Fibroblast of skin of right biceps (primary cell): ENCODE measurements around the gene SAMHD1.
"Not testable (repeated sequence)": the region's sequence is repeated elsewhere in the genome, so short reads cannot be mapped to it uniquely, and the experiment has no call there.

Experiments
- DNase-seq: peaks from one replicate; pipeline ENCODE4 v3.0.0-alpha.2; 2013

Gene SAMHD1

GRCh38 chr20:36951198-36951978 is at the start of gene SAMHD1:
Gene SAMHD1 (minus strand): TSS chr20:36951708. CDS start chr20:36951643, 65 bp downstream.
- DNase-seq: peak; percentile 96

GRCh38 chr20:37000171-37000570 is 48.7 kb upstream of the SAMHD1 start:
- not testable (repeated sequence) for DNase-seq

GRCh38 chr20:36998652-36999051 is 47.1 kb upstream of the SAMHD1 start:
- DNase-seq: no peak

DNA sequence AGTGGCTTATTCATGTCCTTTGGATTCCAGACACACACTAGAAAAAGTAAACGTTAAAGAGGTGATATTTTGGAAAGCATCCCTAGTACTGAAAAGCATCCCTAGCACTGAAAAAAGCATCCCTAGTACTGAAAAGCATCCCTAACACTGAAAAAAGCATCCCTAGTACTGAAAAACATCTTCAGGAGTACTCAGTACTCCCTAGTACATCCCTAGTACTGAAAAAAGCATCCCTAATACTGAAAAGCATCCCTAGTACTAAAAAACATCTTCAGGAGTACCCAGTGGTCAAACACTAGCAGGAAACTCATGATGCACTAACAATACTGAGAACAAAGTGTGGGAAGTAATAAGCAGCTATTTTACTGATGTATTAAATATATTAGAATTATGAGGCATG is 45.6 kb upstream of the SAMHD1 start:
- no peak for DNase-seq

DNA sequence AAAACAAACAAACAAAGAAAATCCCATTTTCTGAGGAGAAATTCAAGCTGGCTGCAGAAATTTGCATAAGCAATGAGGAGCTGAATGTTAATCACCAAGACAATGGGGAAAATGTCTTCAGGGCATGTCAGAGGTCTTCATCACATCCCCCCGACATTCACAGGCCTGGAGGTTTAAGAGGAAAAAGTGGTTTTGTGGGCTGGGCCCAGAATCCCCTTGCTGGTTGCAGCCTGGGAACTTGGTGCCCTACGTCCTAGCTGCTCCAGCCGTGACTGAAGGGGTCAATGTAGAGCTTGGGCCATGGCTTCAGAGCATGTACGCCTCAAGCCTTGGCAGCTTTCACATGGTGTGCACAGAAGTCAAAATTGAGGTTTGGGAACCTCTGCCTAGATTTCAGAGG is 42.7 kb upstream of the SAMHD1 start:
- not testable (repeated sequence) for DNase-seq

DNA sequence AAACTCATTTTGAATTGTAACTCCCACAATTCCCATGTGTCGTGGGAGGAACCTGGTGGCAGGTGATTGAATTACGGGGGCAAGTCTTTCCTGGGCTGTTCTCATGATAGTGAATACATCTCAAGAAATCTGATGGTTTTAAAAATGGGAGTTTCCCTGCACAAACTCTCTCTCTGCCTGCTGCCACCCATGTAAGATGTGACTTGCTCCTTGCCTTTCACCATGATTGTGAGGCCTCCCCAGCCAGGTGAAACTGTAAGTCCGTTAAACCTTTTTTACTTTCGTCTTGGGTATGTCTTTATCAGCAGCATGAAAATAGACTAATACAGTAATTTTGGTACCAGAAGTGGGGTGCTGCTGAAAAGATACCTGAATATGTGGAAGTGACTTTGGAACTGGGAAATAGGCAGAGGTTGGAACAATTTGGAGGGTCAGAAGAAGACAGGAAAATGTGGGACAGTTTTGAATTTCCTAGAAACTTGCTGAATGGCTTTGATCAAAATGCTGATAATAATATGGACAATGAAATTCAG is 41.4 kb upstream of the SAMHD1 start:
- DNase-seq: no peak

- no peak for DNase-seq
Measured at GRCh38 chr20:36991703-36992102, 40.2 kb upstream of the SAMHD1 start.

DNA sequence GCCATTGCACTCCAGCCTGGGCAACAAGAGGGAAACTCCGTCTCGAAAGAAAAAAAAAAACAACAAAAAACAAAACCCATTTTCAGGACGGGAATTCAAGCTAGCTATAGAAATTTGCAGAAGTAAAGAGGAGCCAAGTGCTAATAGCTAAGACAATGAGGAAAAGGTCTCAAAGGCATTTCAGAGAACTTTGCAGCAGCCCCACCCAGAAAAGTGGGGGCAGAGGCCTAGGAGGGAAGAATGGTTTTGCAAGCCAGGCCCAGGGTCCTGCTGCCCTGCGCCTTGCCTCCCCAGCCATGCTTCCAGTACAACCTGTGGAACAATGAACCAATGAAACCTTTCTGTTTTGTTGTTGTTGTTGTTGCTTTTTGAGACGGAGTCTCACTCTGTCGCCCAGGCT is 38.3 kb upstream of the SAMHD1 start:
- no peak for DNase-seq

DNA sequence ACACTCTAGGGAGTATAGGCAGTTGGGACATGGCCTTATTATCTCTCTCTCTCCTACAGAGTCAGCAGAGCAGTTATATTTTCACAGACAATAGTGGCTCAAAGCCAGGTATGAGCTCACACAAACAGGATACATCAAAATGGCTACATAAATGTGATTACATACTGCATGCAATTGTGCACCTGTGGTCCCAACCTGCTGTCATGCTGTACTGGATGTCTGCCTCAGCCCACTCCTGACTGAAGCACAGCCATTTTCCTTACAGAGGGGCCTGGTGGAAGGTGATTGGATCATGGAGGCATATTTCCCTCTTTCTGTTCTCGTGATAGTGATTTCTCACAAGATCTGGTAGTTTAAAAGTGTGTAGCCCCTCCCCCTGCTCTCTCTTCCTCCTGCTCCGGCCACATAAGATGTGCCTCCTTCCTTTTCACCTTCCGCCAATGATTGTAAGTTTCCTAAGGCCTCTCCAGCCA is 37.0 kb upstream of the SAMHD1 start:
- DNase-seq: peak; percentile 8

DNA sequence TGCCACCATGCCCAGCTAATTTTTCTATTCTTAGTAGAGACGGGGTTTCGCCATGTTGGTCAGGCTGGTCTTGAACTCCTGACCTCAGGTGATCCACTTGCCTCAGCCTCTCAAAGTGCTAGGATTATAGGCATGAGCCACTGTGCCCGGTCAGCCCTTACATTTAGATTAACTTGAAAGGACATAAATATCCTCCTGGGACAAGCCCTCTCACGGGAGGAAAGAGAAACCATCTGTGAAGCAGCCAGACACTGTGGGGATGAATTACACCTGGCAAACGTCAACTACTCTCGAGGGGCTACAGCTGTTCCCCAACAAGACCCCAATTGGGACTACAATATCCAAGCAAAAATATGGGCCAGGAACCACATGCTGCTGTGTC is 32.7 kb upstream of the SAMHD1 start:
- DNase-seq: no peak

DNA sequence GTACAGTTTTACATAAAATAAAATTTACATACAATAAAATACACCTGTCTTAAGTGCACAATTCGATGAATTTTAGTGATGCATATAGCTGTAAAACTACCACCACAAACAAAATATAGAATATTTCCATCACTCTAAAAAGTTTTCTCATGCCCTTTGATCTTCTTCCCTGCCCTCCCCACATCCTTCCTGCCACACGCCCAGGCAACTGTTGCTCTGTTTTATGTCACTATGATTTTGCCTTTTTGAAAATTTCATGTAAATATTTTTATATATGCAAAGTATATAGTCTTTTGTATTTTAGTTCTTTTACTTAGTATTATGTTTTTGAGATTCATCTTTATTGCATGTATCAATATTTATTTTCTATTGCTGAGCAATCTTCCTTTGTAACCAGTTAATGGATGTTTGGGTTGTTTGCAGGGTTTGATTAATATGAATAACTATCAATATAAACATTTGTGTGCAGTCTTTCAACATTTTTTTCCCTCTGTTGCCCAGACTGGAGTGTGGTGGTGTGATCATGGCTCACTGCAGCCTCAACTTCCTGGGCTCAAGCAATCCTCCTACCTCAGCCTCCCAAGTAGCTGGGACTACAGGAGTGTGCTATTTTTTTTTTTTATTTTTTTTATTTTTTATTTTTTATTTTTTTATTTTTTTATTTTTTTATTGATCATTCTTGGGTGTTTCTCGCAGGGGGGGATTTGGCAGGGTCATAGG is 23.8 kb upstream of the SAMHD1 start:
- DNase-seq: no peak

GRCh38 chr20:36974660-36975059 is 23.2 kb upstream of the SAMHD1 start:
- DNase-seq: no peak

DNA sequence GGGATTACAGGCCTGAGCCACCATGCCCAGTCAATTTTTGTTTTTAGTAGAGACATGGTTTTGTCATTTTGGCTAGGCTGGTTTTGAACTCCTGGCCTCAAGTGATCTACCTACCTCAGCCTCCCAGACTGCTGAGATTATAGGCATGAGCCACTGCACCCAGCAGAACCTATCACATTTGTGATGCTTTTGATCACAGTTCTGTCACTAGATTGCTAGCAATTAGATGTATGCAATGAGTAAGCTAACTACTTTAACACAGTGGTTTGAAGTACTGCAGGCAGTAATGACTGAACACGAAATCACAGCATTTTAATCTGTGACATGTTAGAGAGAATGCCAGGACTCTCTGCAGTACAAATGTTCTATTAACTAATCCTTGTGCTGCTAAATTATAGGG is 19.6 kb upstream of the SAMHD1 start:
- no peak for DNase-seq

GRCh38 chr20:36969478-36970186 is 18.1 kb upstream of the SAMHD1 start:
- no peak for DNase-seq

DNA sequence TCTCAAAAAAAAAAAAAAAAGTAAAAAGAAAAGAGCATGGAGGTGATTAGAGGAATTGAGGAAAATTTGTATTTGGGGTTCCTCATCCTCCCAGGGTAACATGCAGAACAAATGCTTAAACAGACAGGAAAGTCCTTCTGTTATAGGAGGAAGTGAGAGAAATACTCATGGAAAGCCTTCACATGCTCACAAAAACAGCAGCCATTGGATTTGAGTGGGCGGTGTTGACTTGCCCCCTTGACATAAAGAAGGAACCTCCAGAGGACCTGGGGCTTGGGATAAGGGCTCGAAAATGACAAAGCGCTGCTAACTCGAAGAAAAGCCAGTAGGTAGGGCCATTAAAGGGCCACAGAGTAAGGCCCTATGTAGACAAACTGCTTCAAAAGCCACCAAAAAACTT is 17.5 kb upstream of the SAMHD1 start:
- DNase-seq: no peak

DNA sequence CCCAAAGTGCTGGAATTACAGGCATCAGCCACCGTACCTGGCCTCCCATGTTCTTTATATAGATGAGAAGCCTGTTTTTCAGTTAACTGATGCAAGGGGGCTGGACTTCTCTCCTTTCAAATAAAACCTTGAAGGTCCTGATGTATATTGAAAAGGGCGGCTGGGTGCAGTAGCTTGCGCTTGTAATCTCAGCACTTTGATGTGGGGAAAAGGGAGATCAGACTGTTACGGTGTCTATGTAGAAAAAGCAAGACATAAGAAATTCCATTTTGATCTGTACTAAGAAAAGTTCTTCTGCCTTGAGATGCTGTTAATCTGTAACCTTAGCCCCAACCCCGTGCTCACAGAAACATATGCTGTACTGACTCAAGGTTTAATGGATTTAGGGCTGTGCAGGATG is 16.1 kb upstream of the SAMHD1 start:
- no peak for DNase-seq

GRCh38 chr20:36966965-36967364 is 15.5 kb upstream of the SAMHD1 start:
- not testable (repeated sequence) for DNase-seq

- not testable (repeated sequence) for DNase-seq
Measured at GRCh38 chr20:36962354-36962941, 10.9 kb upstream of the SAMHD1 start.

DNA sequence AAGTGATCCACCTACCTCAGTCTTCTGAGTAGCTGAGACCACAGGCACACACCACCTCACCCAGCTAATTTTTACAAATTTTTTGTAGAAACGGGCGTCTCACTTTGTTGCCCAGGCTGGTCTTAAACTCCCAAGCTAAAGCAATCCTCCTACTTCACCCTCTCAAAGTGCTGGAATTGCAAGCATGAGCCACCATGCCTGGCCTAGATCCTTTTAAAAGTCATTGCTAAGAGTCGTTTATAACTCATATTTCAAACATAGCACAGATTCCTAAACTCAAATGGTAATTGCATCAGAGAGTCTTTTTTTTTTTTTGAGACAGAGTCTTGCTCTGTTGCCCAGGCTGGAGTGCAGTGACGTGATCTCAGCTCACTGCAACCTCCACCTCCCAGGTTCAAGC is 7.7 kb upstream of the SAMHD1 start:
- peak; percentile 4 for DNase-seq

DNA sequence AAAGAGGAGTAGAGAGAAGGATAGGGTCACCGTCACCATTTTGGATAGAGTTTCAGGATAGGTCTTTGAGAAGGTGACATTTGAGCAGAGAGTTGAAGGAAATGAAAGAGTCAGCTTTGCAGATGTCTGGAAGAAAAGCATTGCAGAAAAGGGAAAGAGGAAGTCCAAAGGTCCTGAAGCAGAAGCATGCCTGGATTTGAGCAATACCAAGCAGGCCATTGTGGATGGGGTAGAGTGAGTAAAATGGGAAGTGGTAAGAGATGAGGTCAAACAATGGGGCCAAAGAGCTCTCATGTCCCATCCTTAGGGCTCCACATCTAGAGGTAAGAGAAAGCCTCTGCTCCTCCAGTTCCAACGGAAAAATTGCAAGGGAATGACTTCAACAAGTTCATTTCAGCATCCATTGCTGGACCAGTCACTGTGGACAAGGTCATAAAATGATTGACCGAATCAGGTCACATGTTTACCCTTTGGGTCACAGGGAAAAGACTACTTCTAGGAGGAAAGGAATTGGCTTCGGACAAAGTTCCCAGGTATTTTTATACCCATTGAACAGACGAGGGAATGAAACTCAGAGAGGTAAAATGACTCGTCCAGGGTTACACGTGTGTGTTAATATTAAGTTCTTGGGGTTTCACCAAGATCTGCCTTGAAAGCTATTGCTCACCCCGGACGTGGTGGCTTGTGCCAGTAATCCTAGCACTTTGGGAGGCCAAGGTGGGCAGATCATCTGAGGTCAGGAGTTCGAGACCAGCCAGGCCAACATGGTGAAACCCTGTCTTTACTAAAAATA is 6.6 kb upstream of the SAMHD1 start:
- DNase-seq: no peak

GRCh38 chr20:36956674-36957073 is 5.2 kb upstream of the SAMHD1 start:
- DNase-seq: no peak

GRCh38 chr20:36956016-36956415 is 4.5 kb upstream of the SAMHD1 start:
- no peak for DNase-seq
